Activated CD4-positive, alpha-beta T cell treated with anti-CD3 and anti-CD28 coated beads for 24 hours (primary cell): ENCODE data around the gene LMF1.

Experiments used
- DNase-seq, 2 donors: peaks; one replicate each; pipeline ENCODE4 v3.0.0-alpha.2; 2020; ENCODE audit warnings: low read depth in 2 of 2

The LMF1 gene

GRCh38 chr16:970766-971581, at the start of gene LMF1:
Gene LMF1 (minus strand): TSS chr16:970984. CDS start chr16:970980, 4 bp downstream.
- peak; percentile 92 to 94 for DNase-seq

- no peak for DNase-seq
Measured at GRCh38 chr16:1020091-1020399, 49.3 kb upstream of the LMF1 start.

DNA sequence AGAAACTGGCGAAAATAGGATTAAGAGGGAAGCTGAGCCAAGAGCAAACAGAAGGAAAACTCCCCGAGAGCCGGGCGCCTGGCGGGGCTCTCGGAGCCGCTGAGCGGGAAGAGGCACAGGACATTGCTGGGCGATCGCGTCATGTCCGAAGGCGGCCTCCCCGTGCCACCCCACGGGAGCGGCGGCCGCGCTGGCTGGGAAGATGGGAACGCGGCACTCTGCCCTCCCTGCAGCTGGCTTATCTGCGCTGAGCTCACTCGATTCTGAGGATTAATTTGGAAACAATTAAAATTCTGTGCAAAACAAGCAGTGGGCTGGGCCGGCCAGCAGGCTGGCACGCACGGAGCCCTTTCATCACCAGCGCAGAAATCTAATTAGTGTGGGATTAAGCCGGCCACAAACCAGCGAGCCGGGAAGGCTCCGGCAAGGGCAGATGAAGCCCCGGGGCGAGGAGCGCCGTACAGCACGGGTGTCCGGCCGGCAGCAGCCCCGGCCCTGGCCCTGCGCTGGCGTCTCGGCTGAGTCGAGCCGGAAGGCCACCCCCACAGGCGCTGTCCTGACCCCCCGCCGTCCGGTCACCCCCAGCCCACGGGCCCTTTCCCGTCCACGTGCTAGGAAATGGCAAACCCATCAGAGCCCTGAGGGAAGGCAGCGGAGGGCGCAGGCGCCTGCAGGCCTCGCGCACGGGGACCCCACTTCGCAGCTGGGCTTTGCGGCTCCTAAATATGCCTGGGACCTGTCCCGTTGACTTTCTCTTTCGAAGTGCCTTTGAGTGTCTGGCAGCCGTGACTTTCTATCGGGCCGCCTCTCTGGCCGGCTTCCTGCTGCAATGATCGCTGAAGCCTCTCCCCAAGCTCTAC, 48.7 kb upstream of the LMF1 start:
- DNase-seq = no peak

DNA sequence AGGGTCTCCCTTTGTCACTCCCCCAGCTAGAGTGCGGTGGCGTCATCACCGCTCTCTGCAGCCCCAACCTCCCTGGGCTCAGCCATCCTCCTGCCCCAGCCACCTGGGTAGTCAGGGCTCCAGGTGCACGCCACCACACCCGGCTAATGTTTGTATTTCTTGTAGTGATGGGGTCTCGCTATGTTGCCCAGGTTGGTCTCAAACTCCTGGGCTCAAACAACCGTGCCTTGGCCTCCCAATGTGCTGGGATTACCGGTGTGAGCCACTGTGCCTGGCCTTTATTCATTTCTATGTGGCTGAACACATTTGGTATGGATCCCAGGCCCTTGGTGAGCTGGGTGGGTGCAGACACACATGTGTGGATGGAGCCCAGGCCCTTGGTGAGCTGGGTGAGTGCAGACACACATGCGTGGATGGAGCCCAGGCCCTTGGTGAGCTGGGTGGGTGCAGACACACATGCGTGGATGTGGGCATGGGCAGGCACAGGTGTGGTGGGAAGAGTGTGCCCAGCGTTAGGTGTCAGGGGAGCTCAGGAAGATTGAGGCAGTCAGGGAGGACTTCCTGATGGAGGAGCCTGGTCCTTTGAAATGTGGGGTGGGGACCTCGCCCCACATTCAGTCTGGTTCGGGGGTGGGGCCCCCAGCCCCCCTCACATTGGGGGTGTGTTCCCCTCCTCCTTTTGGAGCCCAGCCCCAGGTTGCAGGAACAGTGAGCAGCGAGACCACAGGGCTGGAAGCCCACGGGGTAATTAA, 47.8 kb upstream of the LMF1 start:
- DNase-seq = no peak

DNA sequence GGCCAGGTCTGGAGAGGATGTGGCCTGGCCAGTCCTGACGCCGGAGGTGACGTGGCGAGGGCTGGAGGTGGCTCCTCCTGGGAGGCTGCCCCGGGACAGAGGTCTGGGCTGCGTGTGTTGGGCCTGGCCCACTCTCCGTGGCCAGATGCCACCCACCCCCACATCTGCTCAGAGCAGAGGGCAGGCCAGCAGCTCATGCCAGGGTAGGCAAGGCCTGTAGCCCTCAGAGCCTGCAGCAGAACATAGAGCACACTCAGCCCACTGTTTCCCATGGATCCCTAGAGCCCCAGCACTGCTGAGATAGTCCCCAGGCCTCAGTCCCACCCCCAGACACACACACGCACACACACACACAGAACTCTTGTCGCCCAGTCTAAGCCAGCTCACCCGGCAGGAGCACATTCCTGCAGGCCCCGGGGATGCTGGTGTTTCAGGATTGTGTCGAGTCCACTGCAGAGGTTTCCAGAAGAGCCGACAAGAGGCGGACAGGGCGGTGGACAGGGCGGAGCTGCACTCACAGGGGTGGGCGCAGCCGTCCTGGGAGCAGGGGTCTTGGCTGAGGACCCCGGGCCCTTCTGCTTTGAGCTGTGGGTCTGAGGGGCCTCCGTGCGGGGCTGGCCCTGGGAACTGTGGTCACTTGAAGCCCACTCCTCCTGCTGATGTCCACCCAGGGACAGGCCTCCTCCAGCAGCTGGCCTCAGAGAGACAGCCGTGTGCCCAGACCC, 44.1 kb upstream of the LMF1 start:
- DNase-seq = no peak

GRCh38 chr16:1014221-1014620, 43.4 kb upstream of the LMF1 start:
- no peak for DNase-seq

GRCh38 chr16:1013593-1013900, 42.8 kb upstream of the LMF1 start:
- no peak for DNase-seq

DNA sequence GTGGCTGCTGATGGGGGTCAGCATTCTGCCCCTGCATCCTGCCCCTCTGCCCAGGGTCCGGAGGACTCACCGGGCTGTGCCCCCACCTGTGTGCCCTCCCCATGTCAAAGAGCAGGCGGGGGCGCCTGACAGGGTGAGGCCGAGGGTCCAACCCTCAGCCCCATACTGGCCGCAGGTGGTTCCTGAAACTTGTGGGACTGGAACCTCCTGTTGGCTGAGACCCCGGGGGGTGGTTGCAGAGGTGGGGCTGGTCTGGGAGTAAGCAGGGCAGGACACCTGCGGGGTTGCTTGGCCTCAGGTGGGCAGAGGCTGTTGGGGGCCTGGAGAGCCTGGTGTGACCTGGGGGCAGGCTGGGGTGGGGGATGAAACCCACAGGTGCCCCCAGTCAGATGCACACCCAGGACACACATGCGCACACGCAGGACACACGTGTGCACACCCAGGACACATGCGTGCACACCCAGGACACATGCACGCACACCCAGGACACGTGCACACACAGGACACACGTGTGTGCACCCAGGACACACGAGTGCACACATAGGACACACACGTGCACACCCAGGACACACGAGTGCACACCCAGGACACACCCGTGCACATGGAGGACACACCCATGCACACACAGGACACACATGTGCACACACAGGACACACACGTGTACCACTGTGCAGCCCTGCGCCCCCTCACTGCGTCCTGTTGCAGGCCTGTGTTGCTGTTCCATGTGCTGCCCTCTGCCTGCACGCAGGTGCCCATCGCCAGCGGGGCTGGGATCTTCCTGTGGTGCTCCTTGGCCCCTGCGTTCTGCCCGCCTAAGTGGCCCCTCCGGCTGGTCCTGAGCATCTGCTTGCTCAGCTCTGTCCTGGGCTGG, 42.2 kb upstream of the LMF1 start:
- DNase-seq = no peak

DNA sequence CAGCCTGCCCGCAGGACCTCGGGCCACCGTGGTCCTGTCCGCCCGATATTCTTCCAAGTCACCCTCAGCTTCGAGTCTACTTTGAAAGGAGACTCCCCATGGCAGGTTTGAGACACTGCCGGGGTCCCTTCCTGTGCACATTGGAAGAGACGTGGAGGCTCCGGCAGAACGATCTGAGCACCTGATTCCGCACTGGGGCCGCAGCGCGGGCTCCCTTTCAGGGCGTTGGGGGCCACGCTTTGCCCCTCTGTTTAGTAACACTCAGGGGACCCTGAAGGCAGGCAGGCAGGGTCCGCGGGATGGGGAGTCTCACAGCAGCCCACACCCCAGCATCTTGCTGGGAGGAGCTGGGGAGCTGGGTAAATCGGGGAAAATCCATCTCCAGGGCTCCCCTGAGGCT, 41.4 kb upstream of the LMF1 start:
- DNase-seq = no peak

- DNase-seq = no peak
Measured at GRCh38 chr16:1011316-1012082, 40.7 kb upstream of the LMF1 start.

DNA sequence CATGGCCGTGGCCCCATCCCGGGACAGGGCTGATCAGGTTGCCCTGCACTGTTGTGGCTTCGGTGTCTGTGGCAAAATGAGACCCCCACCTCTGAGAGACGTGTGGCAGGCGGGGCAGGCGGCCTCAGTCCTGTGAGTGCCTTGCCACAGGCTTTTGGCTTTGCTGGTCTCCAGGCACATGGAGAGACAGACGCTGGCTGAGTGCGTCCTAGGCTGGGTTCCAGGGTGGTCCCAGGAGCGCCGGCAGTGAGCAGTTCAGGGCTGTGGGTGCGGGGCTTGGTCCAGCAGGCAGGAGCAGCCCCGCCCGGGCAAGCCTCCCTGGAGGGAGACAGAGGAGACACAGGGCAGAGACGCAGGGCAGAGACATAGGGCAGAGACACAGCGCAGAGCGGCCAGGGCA, 40.0 kb upstream of the LMF1 start:
- no peak for DNase-seq

- no peak for DNase-seq
Measured at GRCh38 chr16:1010251-1010650, 39.5 kb upstream of the LMF1 start.

DNA sequence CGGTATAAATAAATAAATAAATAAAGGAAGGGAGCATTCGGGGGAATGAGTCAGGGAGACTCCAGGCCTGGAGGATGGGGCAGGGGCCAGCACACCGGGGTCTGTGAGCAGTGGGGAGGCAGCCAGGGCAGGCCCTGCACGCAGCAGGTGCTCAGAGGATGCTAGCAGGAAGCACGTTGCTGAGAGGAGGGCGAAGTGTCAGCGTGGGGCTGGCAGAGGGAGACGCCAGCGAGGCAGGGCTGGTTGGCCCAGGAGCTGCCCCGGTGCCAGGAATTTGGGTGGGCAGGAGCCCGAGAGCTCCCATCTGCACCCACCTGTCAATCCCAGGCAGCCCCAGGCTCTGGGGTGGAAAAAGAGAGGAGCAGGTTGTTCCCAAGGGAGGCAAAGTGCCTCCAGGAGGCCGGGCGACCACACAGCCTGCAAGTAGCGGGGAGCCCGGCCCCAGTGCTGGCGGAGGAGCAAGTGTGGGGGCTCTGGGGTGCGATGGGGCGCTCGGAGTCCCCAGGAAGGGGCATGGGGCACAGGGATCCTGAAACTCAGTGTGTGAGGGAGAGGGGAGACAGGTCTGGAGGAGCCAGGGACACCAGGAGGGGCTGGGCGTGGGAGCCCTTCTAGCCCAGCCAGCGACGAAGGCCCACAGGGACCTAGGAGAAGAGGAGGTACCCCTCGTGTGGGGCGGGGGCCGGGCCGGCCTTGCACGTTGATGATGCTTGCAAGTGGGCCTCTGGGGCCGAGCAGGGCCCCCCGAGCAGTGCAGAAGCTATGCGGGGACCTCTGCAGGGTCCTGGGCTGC, 38.8 kb upstream of the LMF1 start:
- DNase-seq = no peak

GRCh38 chr16:1008085-1008484, 37.3 kb upstream of the LMF1 start:
- DNase-seq = no peak

- DNase-seq = no peak
Measured at GRCh38 chr16:1007284-1007850, 36.6 kb upstream of the LMF1 start.

DNA sequence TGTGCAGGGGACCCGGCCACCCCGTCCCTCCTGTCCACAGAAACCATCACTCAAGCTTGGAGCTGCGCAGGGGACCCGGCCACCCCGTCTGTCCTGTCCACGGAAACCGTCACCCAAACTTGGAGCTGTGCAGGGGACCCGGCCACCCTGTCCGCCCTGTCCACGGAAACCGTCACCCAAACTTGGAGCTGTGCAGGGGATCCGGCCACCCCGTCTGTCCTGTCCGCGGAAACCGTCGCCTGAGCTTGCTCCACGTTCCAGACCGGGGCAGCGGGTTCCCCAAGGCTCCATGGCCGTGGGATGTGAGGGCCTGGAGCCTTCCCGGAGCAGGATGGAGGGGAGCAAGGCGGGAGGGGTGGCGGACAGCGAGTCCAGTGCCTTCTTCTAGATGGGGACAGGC, 36.0 kb upstream of the LMF1 start:
- DNase-seq = no peak

DNA sequence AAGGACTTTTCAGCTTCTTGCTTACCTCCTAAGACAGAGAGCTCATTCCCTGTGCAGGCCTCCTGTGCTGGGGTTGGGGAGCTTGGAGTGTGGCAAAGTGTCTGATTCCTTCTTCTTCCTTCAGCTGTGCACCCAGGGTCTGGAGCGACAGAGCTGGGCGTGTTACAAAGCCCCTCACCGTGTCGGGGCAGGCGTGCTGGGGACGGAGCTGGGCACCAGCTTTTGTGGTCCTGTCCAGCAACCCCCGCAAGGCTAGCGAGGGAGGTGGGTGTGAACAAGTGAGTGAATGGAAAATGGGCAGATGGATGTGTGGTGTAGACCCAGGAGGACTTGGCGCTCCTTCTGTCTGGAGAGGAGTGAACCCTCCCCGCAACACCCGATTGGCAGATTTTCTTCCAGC, 34.5 kb upstream of the LMF1 start:
- no peak for DNase-seq

DNA sequence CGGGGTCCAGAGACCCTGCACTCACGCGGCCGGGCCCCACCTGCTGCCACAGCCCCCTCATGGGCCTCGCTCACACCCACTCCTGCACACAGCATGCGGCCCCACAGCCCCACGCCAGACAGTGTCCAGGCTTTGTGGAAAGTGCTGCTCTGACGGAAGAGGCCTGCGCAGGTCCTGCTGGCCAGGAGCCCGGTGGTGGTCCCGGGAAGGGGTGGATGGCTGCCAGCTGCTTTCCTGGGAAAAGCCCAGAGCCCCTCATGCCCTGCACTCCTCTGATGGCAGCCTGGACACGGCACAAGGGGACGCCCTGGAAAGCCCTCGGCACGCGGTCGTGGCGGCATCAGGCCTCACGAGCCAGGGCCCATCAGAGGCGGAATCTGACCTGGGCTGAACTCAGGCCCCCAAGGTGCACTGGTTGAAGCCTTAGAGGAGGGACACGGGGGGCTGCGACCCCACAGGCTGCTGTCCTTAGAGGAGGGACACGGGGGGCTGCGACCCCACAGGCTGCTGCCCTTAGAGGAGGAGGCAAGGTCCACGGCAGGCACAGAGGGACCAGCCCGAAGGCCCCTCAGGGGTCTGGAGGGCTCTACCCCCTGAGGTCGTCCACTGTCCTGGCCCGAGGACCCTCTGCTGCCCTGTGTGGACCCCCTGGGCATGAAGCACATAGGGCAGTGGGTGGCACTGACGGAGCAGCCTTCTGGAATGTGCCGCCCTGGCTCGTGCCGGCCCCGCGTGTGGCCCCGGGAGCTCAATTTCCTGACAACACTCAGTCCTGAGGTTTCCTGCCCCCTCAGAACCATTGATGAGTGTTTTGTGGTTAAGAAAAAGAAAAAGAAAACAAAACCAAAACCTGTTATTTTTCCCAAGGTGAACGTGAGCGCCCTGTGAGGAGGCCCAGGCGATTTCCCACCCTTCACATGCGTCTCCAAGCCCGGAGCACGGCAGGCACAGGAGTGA, 32.9 kb upstream of the LMF1 start:
- peak in 1 of 2 donors; percentile 37 for DNase-seq
